HEK293 (cell line): Measurements from ENCODE around the gene DIABLO.

Experiments
- YY2 ChIP-seq: fragments of 450-650 bp; formaldehyde crosslinking; IDR thresholded peaks from 2 replicates; pipeline ENCODE4 v1.5.1; 2016; ENCODE audit warnings: missing biosample characterization, missing genetic modification characterization
- TF ChIP-seq, protein P1 (sequence below): fragments of 450-650 bp; formaldehyde crosslinking; IDR thresholded peaks from 2 replicates; pipeline ENCODE4 v1.5.1; 2016; ENCODE audit warnings: missing biosample characterization, missing genetic modification characterization

- TF ChIP-seq, protein P1, sequence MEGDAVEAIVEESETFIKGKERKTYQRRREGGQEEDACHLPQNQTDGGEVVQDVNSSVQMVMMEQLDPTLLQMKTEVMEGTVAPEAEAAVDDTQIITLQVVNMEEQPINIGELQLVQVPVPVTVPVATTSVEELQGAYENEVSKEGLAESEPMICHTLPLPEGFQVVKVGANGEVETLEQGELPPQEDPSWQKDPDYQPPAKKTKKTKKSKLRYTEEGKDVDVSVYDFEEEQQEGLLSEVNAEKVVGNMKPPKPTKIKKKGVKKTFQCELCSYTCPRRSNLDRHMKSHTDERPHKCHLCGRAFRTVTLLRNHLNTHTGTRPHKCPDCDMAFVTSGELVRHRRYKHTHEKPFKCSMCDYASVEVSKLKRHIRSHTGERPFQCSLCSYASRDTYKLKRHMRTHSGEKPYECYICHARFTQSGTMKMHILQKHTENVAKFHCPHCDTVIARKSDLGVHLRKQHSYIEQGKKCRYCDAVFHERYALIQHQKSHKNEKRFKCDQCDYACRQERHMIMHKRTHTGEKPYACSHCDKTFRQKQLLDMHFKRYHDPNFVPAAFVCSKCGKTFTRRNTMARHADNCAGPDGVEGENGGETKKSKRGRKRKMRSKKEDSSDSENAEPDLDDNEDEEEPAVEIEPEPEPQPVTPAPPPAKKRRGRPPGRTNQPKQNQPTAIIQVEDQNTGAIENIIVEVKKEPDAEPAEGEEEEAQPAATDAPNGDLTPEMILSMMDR (tag by site-specific recombination) = no peak
- TF ChIP-seq YY2 (tag by site-specific recombination) = peak; percentile 97
Observed at GRCh38 chr12:122225683-122226365, at the start of gene DIABLO.
